ENCODE data around the gene SLC2A10.
"Not testable (repeated sequence)": the region's sequence is repeated elsewhere in the genome, so short reads cannot be mapped to it uniquely, and the experiment has no call there.

Gene SLC2A10

GRCh38 chr20:46709459-46710152 is at the start of gene SLC2A10:
Gene SLC2A10, plus strand, starts transcription at chr20:46709649. Its CDS starts 88 bp downstream, at chr20:46709737.
- no peak for DNase-seq (ENCODE audit: low read depth)

- no peak for DNase-seq (ENCODE audit: low read depth)
Observed at GRCh38 chr20:46660487-46660886, 49.0 kb upstream of the SLC2A10 start.

- no peak for DNase-seq (ENCODE audit: low read depth)
Observed at GRCh38 chr20:46661659-46662058, 47.8 kb upstream of the SLC2A10 start.

GRCh38 chr20:46663531-46663930 is 45.9 kb upstream of the SLC2A10 start:
- DNase-seq (ENCODE audit: low read depth), result no peak

GRCh38 chr20:46665602-46666001 is 43.8 kb upstream of the SLC2A10 start:
- no peak for DNase-seq (ENCODE audit: low read depth)

GRCh38 chr20:46666306-46666705 is 43.1 kb upstream of the SLC2A10 start:
- no peak for DNase-seq (ENCODE audit: low read depth)

GRCh38 chr20:46666818-46667515 is 42.5 kb upstream of the SLC2A10 start:
- DNase-seq (ENCODE audit: low read depth), result no peak

- DNase-seq (ENCODE audit: low read depth), result no peak
Observed at GRCh38 chr20:46670228-46670584, 39.2 kb upstream of the SLC2A10 start.

GRCh38 chr20:46670585-46671584 is 38.6 kb upstream of the SLC2A10 start:
- DNase-seq (ENCODE audit: low read depth), result no peak

GRCh38 chr20:46671866-46672542 is 37.4 kb upstream of the SLC2A10 start:
- DNase-seq (ENCODE audit: low read depth), result no peak

- no peak for DNase-seq (ENCODE audit: low read depth)
Observed at GRCh38 chr20:46672543-46673148, 36.8 kb upstream of the SLC2A10 start.

- no peak for DNase-seq (ENCODE audit: low read depth)
Observed at GRCh38 chr20:46673394-46674252, 35.8 kb upstream of the SLC2A10 start.

- no peak for DNase-seq (ENCODE audit: low read depth)
Observed at GRCh38 chr20:46674253-46675083, 35.0 kb upstream of the SLC2A10 start.

- DNase-seq (ENCODE audit: low read depth), result not testable (repeated sequence)
Observed at GRCh38 chr20:46676649-46677316, 32.7 kb upstream of the SLC2A10 start.

- no peak for DNase-seq (ENCODE audit: low read depth)
Observed at GRCh38 chr20:46677608-46678007, 31.8 kb upstream of the SLC2A10 start.

- no peak for DNase-seq (ENCODE audit: low read depth)
Observed at GRCh38 chr20:46678516-46678915, 30.9 kb upstream of the SLC2A10 start.

- DNase-seq (ENCODE audit: low read depth), result no peak
Observed at GRCh38 chr20:46680684-46681031, 28.8 kb upstream of the SLC2A10 start.

- no peak for DNase-seq (ENCODE audit: low read depth)
Observed at GRCh38 chr20:46681032-46681854, 28.2 kb upstream of the SLC2A10 start.

All from HS-27A (cell line).